ENCODE measurements around the gene HEPHL1.
"Not testable (repeated sequence)": the region's sequence is repeated elsewhere in the genome, so short reads cannot be mapped to it uniquely, and the experiment has no call there.

Gene HEPHL1

DNA sequence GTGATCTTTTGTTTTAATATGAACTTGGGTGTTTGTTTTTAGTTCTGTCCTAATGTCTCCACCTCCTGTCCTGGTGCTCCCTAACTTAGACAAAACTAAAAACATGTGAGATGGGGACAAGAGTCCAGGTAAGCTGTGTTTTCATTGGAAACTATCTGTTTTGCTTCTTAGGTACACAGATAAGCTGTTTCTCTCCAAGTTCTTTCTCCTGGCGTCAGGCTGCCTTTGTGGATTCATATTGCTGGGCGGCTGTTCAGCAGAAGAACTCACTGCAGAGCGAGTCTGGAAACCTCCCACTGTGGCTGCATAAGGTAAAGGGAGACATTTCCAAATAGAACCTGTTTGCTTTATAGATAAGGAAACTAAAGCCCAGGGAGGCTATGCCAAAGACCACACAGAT lies 132.2 kb downstream of the HEPHL1 start:
- no peak for DNase-seq

DNA sequence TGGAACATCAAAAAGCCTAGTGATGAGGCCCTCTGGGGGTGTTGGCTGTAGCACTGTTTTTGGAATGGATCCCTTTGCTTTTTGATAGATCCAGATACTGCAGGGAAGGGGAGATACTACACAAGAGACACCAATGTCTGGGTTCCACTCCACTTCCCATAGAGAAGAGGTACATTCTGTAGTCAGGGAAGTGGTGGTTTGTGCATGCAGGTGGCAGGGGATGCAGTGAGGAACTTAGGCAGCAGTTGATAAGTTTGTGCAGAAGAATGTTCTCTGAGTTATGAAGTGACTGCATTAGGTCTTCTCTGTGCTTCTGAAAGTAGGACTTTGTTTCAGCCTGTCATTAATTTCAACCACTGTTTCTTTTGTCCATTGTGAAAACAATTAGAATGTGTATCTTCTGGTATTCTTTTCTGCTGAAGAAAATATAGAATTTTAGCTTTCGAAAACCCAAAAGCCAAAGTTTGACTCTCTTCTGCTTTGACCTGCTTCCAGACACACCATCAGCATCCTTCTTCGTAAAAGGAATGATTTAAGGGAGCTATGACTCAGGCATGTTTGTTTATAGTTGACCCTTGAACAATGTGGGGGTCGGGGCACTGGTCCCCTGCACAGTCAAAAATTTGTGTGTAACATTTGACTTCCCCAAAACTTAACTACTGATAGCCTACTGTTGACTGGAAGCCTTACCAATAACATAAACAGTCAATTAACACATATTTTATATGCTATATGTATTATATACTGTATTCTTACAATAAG lies 133.1 kb downstream of the HEPHL1 start:
- no peak for DNase-seq

DNA sequence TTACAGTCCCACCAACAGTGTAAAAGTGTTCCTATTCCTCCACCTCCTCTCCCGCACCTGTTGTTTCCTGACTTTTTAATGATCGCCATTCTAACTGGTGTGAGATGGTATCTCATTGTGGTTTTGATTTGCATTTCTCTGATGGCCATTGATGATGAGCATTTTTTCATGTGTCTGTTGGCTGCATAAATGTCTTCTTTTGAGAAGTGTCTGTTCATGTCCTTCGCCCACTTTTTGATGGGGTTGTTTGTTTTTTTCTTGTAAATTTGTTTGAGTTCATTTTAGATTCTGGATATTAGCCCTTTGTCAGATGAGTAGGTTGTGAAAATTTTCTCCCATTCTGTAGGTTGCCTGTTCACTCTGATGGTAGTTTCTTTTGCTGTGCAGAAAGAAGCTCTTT lies 136.2 kb downstream of the HEPHL1 start:
- not testable (repeated sequence) for DNase-seq

Measured in central memory CD4-positive, alpha-beta T cell (primary cell).